VCaP (cell line): ENCODE results near the gene PSMA7.

Source experiments
- H3K27ac ChIP-seq: fragments of 450-650 bp; 2 replicates; pipeline ENCODE4 v1.5.1; 2017
- TF ChIP-seq, protein P1 (sequence below): fragments of 450-650 bp; conservative IDR thresholded peaks from 2 replicates; pipeline ENCODE4 v1.5.1; 2017; ENCODE audit warnings: mild to moderate bottlenecking, moderate library complexity

Gene PSMA7

DNA sequence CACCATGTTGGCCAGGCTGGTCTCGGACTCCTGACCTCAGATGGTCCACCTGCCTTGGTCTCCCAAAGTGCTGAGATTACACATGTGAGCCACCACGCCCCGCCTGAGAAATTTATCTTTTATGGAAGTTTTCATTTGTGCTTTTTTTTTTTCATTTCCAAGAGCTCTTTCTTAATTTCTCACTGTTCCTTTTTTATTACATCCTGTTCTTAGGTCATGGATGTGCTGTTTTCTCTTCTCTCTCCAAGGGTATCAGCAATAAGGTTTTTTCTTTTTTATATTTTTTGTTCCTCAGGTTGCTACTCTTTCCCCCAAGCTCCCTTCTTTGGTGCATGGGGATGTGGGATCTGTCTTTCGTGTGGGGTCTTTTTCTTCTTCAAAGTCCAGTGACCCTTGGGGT is 42.1 kb downstream of the PSMA7 start:
- TF ChIP-seq, protein P1, sequence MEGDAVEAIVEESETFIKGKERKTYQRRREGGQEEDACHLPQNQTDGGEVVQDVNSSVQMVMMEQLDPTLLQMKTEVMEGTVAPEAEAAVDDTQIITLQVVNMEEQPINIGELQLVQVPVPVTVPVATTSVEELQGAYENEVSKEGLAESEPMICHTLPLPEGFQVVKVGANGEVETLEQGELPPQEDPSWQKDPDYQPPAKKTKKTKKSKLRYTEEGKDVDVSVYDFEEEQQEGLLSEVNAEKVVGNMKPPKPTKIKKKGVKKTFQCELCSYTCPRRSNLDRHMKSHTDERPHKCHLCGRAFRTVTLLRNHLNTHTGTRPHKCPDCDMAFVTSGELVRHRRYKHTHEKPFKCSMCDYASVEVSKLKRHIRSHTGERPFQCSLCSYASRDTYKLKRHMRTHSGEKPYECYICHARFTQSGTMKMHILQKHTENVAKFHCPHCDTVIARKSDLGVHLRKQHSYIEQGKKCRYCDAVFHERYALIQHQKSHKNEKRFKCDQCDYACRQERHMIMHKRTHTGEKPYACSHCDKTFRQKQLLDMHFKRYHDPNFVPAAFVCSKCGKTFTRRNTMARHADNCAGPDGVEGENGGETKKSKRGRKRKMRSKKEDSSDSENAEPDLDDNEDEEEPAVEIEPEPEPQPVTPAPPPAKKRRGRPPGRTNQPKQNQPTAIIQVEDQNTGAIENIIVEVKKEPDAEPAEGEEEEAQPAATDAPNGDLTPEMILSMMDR, result no peak
- no peak overlapping the region for H3K27ac ChIP-seq

DNA sequence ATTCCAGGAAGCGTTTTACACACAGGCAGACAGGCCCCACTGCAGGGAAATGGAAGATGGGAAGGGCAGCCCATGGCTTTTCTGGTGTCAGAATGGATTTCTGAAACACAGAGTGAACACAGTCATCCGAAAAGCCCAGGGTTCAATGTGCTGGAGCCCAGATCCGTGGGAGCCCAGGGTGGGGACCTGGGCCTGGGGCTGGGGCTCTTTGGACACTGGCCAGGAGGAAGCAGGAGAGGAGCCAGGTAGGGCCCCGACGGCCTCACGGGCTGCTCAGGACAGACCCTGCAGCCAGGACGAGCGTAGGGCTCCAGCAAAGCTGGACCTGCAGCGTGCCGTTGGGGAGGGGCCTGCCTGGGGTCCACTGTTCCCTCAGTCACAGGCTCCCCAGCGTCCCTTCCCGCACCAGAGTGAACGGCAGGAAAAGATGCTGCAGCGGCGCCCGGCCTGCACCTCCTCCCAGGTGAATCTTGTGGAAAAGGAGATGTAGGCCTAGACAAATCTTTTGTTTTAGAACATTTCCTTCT is 45.2 kb downstream of the PSMA7 start:
- TF ChIP-seq, protein P1, result no peak
- no peak overlapping the region for H3K27ac ChIP-seq

DNA sequence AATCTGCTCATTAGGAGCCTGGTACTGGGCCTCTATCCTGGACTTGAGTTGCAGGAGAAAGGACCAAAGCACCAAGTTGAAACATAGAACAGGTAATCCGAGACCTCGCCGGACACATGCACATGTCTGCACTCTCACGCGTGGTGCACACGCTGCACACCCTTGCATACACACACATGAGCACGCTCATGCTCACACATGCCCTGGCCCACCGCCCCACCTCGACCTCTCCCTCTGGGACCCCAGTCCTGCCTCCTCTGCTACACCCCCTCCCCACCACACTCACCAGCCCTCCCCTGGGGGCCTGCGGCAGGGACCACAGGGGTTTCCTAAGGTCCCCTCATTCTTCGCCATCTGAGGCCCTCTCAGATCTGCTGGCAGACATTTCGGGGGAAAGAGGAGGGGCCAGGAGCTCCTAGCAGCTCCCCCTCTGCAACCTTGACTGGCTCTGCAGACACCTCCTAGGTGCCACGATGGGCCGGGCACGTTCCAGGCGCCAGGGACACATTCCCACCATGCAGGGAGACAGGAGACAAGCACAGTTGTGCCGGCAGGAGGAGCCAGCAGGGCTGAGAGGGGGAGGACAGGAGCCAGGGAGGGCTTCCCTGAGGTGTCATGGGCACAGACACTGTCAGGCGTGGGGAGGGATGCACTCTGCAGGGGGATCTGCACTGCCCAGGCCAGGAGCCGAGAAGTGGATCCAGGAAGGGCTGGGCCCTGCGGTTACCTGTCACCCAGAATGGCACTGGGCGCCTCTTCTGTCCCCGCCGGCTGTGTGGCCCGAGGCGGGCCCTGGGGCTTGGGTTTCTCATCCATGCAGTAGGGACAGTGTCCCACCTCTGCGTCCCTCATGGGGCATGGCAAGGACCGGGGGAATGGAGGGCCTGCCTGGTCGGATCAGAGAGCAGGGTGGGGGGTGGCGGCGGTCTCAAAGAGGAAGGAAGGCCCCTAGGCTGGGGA is 46.5 kb downstream of the PSMA7 start:
- TF ChIP-seq, protein P1, result no peak
- no peak overlapping the region for H3K27ac ChIP-seq

DNA sequence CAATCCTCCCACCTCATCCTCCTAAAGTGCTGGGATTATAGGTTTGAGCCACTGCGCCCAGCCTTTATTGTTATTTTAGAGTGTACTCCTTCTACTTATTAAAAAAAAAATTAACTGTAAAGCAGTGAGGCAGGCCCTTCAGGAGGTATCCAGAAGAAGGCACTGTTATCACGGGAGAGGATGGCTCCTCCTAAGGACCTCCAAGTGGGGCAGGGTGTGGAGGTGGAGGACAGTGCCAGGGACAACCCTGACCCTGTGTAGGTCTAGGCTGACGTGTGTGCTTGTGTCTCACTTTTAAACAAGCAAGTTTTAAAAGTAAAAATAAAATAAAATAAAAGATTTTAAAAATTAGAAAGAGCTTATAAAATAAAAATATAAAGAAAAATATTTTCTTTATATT is 53.8 kb downstream of the PSMA7 start:
- TF ChIP-seq, protein P1, result 0 out of 2 replicates have a peak, but pooled peaks have one; percentile 16
- H3K27ac ChIP-seq, result no peak overlapping the region

DNA sequence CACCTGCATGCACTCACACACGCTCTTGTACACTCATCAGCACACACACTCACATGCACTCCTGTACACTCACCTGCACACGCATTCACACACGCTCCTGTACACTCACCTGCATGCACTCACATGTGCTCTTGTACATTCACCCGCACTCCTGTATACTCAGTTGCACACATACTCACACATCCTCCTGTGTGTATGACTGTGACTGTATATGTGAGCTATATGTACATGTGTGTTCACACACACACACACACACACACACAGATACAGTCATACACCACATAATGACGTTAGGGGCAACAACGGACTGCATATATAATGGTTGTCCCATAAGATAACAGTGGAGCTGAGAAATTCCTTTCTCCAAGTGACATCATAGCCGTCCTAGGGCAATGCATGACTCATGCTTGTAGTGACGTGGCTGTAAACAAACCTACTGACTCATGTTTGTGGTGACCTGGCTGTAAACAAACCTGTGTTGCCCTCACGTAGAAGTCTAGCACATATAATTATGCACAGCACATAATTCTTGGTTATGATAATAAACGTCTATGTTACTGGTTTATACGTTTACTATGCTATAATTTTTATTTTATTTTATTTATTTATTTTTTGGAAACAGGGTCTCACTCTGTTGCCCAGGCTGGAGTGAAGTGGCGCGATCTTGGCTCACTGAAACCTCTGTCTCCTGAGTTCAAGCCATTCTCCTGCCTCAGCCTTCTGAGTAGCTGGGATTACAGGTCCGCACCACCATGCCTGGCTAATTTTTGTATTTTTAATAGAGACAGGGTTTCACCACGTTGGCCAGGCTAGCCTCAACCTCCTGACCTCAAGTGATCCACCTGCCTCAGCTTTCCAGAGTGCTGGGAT is 54.7 kb downstream of the PSMA7 start:
- TF ChIP-seq, protein P1, result no peak
- H3K27ac ChIP-seq, result no peak overlapping the region

DNA sequence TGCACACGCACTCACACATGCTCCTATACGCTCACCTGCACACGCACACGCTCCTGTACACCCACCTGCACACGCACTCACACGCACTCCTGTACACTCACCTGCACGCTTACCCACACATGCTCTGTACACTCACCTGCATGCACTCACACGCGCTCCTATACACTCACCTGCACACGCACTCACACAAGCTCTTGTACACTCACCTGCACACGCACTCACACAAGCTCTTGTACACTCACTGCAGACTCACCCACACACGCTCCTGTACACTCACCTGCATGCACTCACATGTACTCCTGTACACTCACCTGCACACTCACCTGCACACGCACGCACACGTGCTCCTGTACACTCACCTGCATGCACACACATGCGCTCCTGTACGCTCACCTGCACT is 55.6 kb downstream of the PSMA7 start:
- H3K27ac ChIP-seq, result no peak overlapping the region

More for the DNA sequence above, 55.6 kb downstream of the PSMA7 start:
- TF ChIP-seq, protein P1, result no peak
